ENCODE results near the gene MDK. TPM values are rescaled to one million over a fixed set of nuclear protein-coding genes. Genes with fewer than 3 reads are reported as not detected.
A peak's percentile ranks its signal among the peaks of the same experiment; 100 is the strongest.

Gene MDK
- total RNA-seq, 4 donors from 2014 or later = 22.3 to 340 (median 205) TPM

DNA sequence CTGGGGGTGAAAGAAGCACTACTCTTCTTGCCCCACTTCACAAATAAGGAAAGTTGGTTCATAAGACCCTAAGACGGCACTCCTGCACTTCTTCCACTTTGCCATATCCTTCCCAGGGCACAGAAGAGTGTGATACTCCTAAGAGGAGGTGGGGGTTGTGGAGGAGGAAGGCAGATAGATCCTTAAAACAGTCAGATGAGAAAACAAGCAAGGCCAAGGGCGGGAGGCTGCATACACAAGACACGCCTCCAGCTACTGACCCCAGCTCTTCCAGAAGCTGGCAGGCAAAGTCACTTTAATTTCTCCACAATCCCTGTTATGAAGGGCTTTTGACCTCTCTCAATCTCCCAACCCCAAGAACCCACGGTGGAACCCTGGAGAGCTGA, 11.8 kb downstream of the MDK start:
- H3K4me3 ChIP-seq = no peak overlapping the region
- no peaks in the 10 kb centered on the region for H3K9me3 ChIP-seq
- no peak overlapping the region for H3K27ac ChIP-seq
- peaks cover 0 to 48% (median 24%) of the 10 kb centered on the region in 4 donors for H3K4me1 ChIP-seq
- DNase-seq = no peak
- H3K36me3 ChIP-seq = peaks cover 0 to 25% (median 0%) of the 10 kb centered on the region in 3 donors
- H3K27me3 ChIP-seq = peaks cover 0 to 32% of the 10 kb centered on the region in 2 donors
- TF ChIP-seq POLR2A (IDR thresholded peaks at IDR 0.05) = no peak
- TF ChIP-seq, protein P1, sequence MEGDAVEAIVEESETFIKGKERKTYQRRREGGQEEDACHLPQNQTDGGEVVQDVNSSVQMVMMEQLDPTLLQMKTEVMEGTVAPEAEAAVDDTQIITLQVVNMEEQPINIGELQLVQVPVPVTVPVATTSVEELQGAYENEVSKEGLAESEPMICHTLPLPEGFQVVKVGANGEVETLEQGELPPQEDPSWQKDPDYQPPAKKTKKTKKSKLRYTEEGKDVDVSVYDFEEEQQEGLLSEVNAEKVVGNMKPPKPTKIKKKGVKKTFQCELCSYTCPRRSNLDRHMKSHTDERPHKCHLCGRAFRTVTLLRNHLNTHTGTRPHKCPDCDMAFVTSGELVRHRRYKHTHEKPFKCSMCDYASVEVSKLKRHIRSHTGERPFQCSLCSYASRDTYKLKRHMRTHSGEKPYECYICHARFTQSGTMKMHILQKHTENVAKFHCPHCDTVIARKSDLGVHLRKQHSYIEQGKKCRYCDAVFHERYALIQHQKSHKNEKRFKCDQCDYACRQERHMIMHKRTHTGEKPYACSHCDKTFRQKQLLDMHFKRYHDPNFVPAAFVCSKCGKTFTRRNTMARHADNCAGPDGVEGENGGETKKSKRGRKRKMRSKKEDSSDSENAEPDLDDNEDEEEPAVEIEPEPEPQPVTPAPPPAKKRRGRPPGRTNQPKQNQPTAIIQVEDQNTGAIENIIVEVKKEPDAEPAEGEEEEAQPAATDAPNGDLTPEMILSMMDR (IDR thresholded peaks at IDR 0.05) = no peak

DNA sequence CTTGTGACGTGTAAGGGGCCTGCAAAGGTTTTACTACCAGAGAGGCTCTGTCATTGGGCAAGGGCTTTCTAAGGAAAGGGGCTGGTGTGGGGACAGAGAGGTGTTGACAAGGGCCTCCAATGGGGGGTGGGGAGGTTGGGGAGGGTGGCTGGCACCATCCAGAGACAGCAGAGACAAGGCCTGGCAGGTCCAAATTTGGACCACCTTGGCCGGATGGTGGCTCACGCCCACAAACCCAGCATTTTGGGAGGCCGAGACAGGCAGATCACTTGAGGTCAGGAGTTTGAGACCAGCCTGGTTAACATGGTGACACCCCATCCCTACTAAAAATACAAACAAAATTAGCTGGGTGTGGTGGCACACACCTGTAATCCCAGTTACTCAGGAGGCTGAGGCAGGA, 12.3 kb downstream of the MDK start:
- Histone ChIP-seq H3K27me3 (peaks cover 0 to 32% of the 10 kb centered on the region in 2 donors), H3K36me3 (peaks cover 0 to 27% (median 0%) of the 10 kb centered on the region in 3 donors), H3K4me1 (peaks cover 0 to 43% (median 24%) of the 10 kb centered on the region in 4 donors), H3K9me3 (no peaks in the 10 kb centered on the region), H3K27ac (no peak overlapping the region), H3K4me3 (no peak overlapping the region)
- TF ChIP-seq, protein P1 (IDR thresholded peaks at IDR 0.05) = no peak
- TF ChIP-seq POLR2A (IDR thresholded peaks at IDR 0.05) = no peak
- peak in 1 of 3 donors; percentile 37 for DNase-seq

DNA sequence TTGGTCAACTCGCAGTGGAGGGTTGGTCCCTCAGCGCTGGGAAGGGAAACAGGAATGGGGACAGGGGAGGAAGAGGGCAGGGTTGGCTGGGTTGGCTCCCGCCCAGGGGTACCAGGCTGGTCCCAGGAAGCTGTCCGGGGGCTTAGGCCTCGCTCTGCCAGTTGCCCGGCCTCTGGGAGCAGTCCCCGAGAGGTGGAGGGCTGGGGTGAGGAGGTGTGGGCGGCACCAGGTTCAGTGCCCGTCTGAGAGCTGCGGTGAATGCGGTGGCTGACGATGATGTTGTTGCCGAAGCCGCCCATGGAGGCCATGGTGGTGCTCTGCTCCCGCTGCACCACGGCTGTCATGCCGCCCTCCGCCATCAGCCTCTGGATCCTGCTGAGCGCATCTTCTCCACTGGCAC, 16.1 kb downstream of the MDK start:
- H3K27me3 ChIP-seq = no peaks in the 10 kb centered on the region
- no peak overlapping the region for H3K4me3 ChIP-seq
- no peak overlapping the region for H3K27ac ChIP-seq
- TF ChIP-seq, protein P1 (IDR thresholded peaks at IDR 0.05) = no peak
- no peak for TF ChIP-seq POLR2A (IDR thresholded peaks at IDR 0.05)
- H3K36me3 ChIP-seq = peaks cover 0 to 39% (median 0%) of the 10 kb centered on the region in 3 donors
- H3K4me1 ChIP-seq = peaks cover 0 to 9% (median 4%) of the 10 kb centered on the region in 4 donors
- H3K9me3 ChIP-seq = no peaks in the 10 kb centered on the region
- no peak for DNase-seq

DNA sequence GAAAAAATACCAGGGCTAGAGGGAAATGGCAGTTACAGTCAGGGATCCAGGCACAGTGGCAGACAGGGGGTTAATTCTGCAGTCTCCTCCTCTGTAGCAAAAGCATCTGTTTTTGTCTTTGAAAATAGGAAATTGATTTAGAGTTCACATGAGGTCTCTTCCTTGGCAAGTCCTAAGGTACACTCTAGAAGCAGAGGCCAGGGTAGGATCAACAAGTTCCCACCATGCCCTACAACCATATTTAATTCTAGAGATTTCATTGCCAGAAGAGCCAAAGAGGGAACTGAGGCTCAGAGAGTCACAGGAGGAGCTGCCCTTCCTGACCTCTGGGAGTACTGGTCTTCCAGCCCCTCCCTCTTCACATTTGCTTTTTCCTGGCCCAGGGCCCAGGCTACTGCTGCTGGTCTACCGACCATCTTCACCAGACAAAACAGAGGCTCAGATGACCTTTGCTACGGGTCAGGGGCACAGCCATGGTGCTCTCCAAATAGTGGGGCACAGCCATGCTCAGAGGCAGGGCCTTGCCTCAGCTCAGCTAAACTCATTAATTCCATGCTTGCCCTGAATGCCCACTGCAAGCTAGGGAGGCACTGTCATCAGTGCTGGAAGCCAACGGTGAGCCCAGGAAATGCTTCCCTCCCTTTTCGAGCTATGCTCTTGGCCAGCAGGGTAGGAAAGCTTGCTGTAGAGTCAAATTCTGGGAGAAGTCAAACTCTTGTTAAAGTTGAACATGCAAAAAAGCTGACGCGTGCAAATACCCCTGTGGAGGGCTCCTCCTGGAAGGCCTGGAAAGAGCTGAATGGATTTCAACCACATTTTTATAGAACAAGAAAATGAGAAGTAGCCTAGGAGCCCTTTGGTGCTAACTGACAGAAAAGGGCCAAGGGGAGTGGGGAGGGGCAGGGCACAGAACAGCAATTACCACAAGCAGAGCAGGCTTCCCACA, 21.8 kb downstream of the MDK start:
- Histone ChIP-seq H3K27ac (no peak overlapping the region), H3K9me3 (no peaks in the 10 kb centered on the region), H3K4me3 (no peak overlapping the region), H3K27me3 (no peaks in the 10 kb centered on the region), H3K36me3 (peaks cover 0 to 66% (median 0%) of the 10 kb centered on the region in 3 donors), H3K4me1 (no peaks in the 10 kb centered on the region)
- TF ChIP-seq, protein P1 (IDR thresholded peaks at IDR 0.05) = no peak
- no peak for TF ChIP-seq POLR2A (IDR thresholded peaks at IDR 0.05)
- no peak for DNase-seq

DNA sequence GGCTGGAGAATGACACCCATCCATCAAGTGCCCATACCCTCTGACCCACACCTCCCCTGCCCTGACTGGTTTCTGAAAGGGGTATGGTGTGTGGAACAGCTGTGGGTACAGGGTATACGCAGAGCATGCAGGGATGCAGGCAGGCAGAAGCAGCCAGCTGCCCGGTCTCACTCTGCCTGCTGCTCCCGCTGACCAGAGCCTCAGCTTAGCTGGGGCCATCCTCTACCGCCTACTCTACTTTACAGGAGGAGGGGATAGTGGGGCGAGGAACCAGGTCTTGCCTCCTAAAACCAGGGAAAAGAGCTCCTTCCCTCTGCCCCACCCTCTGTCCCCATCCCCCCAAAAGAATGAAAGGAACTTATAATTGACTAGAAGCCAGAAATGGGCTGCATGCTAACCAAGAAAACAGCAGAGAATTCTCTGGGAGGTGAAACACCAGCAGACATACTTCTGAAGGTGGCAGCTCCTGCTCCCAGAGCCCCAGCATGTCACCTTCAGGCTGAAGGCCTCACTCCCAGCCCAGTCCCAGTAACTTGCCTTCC, 23.1 kb downstream of the MDK start:
- Histone ChIP-seq H3K4me3 (no peak overlapping the region), H3K27ac (no peak overlapping the region), H3K9me3 (no peaks in the 10 kb centered on the region), H3K4me1 (no peaks in the 10 kb centered on the region), H3K27me3 (no peaks in the 10 kb centered on the region), H3K36me3 (peaks cover 0 to 69% (median 0%) of the 10 kb centered on the region in 3 donors)
- no peak for DNase-seq
- no peak for TF ChIP-seq POLR2A (IDR thresholded peaks at IDR 0.05)
- TF ChIP-seq, protein P1 (IDR thresholded peaks at IDR 0.05) = no peak

Data from Peyer's patch (tissue), 4 donors.